ENCODE results near the gene RSU1.

Gene RSU1

DNA sequence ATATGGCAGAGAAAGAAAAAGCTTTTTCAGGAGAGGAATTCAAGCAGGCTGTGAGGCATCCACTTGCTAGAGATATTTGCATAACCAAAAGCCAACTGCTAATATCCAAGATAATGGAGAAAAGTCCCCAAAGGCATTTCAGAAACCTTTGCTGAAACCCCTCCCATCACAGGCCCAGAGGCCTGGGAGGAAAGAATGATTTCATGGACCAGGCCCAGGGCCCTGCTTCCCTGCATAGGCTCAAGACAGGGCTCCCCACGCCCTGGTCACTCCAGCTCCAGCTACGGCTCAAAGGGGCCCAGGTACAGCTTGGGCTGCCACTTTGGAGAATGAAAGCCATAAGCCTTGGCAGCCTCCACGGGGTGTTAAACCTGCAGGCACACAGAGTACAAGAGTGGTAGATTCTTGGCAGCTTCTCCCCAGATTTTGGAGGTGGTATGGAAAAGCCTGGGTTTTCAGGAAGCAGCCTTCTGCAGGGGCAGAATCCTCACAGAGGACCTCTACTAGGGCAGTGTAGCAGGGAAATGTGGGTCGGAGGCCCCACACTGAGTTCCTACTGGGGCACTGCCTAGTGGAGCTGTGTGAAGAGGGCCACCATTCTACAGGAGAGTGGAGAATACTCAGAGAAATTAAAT, 5.6 kb upstream of the RSU1 start:
- no peak for DNase-seq

- no peak for DNase-seq
These were observed 4.8 kb upstream of the RSU1 start for GRCh38 chr10:16822027-16822426.

DNA sequence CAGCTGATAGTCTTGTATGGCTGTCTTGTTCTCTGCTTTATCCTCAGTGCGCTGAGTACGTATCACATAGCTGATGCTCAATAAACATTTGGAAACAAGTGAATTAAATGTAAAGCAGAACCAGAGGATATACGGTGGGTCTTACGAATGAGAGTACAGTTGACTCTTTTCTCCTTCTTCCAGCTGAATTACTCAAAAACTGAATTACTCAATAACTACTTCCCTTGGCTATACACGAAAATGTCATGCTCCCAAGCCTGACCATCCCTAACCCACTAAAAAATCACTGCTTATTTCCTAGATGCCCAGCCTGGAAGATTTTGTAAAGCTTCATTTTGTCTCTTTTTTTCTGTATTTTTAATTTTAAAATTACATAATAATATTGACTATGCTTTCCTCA, 3.2 kb upstream of the RSU1 start:
- no peak for DNase-seq

DNA sequence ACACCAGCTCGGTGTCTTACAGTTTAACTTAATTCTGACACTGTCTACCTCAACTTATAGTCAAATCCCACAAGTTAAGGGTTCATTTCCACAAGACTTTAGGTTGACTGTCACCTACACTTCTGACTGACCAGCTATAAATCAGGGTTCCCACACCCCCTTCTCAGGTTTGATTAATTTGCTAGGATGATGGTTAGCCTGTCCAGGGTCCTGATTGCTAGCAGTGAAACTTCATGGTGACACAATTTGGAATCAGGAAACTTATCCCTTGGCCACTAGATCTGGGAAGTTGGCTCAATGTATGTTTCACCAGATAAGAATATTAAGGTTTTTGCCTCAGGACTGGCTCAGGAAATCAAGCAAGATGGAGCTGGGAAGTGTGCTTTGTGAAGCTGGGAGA, 2.8 kb upstream of the RSU1 start:
- no peak for DNase-seq

DNA sequence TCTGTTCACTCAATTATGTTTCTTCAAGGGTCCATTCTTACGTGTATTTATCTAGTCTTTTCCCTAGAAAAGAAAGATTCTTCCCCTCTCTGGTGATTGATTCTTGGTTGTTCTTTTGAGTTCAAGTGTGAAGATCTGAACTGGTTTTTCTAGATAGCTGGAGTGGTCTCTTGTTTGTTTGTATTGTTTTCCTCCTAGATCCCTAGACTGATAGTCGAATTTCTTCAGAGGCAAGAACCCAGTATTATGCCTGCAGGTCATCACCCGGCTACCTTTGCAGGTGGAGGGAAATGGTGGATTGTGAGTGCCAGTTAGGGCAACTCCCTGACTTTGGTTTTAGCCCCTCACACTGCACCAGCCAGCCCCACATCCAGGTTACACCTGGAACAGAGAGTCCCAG, 2.2 kb upstream of the RSU1 start:
- no peak for DNase-seq

DNA sequence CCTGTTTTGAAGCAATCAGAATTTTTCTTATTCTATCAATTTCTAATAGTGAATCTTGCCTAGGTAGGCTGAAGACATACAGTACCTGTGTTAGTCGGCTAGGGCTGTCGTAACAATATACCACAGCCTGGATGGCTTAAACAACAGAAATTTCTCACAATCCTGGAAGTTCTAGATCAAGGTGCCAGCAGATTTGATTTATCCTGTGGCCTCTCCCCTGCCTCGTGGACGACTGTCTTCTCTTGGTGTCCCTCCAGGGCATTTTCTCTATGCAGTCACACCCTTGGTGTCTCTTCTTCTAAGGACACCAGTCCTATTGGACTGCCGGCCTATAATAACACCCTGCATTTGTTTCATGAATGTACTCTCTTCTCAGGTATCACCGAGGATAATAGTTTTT, 1.8 kb upstream of the RSU1 start:
- DNase-seq: no peak

DNA sequence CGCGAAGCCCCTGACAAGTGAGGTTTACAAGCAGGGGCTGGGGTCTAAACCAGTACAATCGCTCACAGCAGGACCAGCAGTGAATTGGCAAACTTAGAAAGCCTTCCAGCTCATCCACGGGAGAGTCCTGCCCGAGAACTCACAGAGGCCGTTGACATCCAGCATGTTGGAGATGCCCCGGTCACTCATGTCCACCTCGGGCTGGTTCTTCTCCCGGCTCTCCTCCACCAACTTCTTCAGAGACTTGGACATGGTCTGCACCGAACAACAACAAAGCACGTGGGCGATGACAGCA, 447 bp downstream of the RSU1 start:
- peak in 3 of 56 donors; percentile 52 to 71 (median 57) for DNase-seq

GRCh38 chr10:16816171-16816570, 1.1 kb downstream of the RSU1 start:
- no peak for DNase-seq

DNA sequence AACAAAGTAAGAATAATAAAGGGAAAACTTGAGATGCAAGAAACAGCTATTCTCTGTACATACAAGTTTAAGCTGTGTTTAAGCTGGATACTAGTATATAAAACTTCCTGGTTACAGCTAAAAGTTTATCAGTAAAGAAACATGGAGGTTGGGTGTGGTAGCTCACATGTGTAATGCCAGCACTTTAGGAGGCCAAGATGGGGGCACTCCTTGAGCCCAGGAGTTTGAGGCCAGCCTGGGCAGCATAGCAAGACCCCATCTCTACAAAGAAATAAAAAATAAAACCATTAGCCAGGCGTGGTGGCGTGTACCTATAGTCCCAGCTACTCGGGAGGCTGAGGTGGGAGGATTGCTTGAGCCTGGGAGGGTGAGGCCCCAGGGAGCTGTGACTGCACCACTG, 3.2 kb downstream of the RSU1 start:
- DNase-seq: no peak

GRCh38 chr10:16812676-16813075, 4.5 kb downstream of the RSU1 start:
- no peak for DNase-seq

- no peak for DNase-seq
These were observed 5.5 kb downstream of the RSU1 start for GRCh38 chr10:16811765-16812164.

DNA sequence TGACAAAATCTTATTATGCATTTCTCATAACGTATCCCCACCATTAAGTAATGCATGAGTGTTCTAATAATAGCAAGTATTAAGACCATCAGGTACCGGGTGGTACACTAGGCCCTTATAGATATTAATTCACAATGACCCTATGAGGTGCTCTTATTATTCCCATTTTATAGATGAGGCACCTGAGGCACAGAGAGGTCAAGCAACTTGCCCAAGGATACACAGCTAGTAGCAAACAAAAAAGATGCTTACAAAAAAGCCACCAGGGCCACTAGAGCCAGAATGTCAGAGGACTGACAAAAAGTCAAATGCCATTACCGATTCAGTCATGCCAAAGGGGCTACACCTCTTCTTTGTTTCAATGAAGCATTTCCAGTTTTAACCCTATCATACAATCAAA, 5.9 kb downstream of the RSU1 start:
- no peak for DNase-seq

- DNase-seq: peak in 18 of 56 donors; percentile 1 to 38 (median 10)
These were observed 8.0 kb downstream of the RSU1 start for GRCh38 chr10:16809074-16809718.

GRCh38 chr10:16804123-16804522, 13.1 kb downstream of the RSU1 start:
- DNase-seq: no peak

- no peak for DNase-seq
These were observed 13.8 kb downstream of the RSU1 start for GRCh38 chr10:16803464-16803863.

DNA sequence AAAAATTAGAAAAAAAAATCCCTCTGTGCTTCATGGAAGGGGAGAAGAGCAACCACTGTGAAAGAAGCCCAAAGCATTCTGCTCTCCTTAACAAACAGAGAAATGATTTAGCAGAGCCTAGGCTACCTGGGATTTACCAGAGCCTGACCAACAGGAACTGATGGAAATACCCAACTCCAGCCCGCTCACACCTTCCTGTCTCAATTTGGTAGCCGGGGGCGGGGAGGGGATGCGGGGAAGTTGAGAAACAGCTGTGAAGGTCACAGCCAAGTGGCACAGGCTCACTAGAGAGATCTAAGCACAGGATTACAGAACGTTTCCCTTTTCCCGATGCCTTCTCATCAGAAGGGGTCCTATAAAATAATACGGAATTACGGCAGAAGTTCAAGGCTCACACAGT, 17.6 kb downstream of the RSU1 start:
- no peak for DNase-seq

GRCh38 chr10:16798571-16798970, 18.7 kb downstream of the RSU1 start:
- DNase-seq: no peak

DNA sequence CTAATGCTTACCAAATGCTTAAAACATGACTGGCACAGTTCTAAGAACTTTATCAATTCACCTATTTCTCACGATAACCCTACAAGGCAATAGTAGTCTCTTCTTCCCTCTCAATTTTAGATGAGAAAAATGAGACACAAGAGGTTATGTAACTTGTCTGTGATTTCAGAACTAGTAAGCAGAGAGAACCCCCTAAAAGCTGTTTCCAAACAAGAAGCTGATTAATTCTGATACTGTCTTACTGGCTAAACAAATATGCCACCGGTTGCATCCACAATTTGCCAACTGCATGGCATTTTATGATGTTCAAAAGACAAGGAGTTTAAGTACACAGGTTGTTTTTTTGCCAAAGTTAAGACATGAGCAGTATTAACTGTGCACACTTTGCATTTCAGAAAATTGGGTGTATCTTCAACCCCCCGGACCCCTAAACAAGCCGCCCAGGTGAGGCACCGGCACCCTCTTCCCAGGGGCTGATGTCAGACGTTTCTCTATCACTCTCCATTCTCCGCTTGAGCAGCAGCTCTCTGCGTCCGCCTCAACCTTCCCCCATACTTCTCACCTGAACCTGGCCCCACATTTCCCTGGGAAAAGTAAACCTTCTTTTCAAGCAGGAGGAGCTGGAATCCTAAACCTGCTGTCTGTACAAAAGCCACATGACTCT, 21.7 kb downstream of the RSU1 start:
- no peak for DNase-seq

- no peak for DNase-seq
These were observed 23.2 kb downstream of the RSU1 start for GRCh38 chr10:16794005-16794404.

DNA sequence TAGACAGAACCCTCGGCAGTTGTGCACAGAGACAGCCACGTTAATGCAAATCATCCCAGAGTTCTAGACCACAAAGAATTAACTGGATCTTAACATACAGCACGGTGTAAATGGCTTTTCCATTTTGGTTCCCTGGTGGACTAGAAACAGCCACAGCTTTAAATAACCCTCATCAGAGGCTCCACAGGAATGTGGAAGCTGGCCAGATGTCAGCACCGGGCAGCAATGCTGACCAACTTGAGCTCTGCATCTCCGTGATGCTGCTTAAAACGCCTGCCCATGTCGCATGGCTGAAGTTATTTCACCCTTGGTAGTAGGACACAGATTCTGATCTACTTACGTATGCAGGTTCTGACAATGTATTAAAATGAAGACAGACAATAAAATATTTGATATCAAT, 24.5 kb downstream of the RSU1 start:
- no peak for DNase-seq

- no peak for DNase-seq
These were observed 27.5 kb downstream of the RSU1 start for GRCh38 chr10:16789765-16790164.

GRCh38 chr10:16789261-16789660, 28.0 kb downstream of the RSU1 start:
- DNase-seq: no peak

GRCh38 chr10:16788778-16789177, 28.4 kb downstream of the RSU1 start:
- DNase-seq: no peak
